Fibroblast of upper back skin (primary cell): Measurements from ENCODE around the gene DKK3.

Experiments used
- DNase-seq: peaks from one replicate; pipeline ENCODE4 v3.0.0-alpha.2; 2013

DKK3 gene

DNA sequence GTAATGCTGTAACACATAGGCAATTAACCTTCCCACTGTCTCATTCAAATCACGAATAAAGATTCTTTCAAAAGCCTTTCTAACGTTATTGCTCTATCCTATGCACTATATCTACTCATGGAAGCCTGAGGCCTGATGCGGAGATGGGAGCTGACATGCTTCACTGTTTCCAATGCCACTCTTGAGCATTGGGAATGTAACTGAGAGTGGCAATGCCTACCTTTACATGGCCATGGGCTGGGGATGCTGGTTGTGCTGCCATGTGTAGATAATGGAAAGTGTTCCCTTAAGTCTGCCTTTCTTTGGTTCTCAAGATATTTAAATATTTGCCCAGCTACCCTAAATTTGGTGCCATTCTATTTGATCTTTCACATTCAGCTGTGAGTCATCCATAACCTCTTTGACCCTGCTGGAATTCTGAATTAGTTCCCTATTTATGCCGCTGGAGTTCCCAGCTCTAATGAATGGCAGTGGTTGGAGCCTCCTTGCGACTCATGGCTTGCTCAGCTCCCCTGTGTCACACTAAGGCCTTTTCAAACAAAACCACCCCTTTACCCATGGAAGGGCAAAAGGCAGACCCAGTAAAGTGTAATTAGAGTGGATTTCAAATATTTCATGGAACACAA, 21.4 kb upstream of the DKK3 start:
- peak; percentile 61 for DNase-seq

DNA sequence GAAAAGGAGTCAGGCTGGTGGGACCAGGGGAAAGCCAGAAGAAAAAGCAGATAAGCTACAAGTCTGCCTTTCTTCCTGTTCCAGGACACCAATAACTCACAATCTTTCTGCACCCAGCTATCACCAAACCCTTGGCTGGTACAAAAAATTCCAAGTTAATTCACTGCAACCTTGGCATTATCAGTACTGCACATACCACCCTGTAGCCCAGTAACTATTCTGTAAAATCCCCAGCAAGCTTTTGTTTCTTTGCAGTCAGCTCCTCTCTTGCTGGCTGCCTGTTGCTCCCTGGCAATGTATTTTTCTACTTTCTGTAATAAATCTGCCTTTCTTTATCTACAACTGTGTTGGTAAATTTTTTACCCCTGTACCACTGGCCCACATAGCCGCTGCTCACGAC, 20.7 kb upstream of the DKK3 start:
- DNase-seq, result no peak

DNA sequence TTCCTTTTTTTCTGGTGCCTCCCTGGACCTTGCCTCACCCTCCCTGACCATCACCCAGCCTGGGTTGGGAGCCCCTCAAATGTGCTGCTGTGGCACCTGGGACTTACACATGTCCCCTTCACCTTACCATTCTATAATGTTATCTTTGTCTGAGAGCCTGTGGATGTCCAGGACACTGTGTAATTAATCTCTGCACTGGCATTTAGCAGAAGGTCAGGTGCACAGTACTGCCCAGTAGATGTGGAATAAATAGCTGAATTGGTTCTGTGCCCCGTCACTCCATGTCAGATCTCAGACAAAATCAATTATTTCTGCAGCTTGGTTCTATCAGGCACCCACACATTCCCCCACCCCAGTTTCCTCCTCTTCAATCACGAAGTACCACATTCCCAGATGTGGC, 19.9 kb upstream of the DKK3 start:
- no peak for DNase-seq

DNA sequence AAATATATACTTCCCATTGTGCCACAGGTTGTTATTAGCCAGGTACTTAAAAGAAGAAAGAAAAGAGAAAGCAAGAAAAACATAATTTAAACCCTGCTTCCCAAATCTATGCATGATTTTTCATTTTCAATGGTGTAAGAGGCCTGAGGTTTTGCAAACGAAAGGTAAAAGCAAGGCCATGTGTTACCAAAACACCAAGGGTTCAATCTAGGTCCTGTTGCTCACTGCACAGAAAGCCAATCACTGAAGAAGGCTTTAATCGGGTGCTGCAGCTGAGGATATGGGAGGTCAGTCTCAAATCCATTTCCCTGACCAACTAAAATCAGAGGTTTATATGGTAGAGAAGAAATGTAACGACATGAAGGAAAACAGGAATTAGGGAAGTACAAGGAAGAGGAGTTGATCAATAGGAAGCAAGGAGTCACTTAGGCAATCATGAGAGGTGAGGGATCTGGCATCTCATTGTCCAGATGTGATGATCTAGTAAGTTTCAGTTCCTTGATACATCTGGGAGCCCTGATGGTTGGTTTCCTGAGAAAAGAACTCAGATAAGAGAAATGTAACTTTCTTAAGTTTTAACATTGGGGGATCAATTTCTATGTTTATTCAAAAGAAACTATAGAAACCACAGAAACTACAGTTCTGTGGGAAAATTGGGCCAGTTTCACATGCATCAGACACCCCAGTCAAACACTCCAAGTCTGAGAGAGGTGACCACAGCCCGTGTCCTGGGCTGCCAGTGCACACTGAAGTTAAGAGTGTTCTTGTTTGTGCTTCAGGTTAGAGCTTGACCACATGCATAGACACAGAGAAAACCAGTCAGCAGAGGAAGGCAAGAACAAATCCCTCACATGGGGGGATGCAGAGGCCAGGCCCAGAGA, 18.1 kb upstream of the DKK3 start:
- no peak for DNase-seq

DNA sequence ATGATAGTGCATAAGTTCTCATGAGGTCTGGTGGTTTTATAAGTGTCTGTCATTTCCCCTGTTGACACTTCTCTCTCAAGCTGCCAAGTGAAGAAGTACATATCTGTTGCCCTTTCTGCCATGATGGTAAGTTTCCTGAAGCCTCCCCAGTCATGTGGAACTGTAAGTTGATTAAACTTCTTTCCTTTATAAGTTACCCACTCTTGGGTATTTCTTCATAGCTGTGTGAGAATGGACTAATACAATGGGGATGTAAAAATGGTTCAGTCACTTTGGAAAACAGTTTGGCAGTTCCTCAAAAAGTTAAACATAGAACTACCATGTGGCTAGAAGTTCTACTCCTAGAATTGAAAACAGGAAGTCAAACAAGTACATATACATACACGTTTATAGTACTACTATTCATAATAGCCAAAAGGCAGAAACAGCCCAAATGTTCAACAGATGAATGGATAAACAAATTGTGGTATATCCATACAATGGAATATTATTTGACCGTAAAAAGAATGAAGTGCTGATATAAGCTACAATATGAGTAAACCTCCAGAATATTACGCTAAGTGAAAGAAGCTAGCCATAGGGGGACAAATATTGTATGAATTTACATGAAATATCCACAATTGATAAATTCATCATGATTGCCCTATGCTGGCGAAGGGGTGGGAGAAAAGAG, 16.0 kb upstream of the DKK3 start:
- no peak for DNase-seq

DNA sequence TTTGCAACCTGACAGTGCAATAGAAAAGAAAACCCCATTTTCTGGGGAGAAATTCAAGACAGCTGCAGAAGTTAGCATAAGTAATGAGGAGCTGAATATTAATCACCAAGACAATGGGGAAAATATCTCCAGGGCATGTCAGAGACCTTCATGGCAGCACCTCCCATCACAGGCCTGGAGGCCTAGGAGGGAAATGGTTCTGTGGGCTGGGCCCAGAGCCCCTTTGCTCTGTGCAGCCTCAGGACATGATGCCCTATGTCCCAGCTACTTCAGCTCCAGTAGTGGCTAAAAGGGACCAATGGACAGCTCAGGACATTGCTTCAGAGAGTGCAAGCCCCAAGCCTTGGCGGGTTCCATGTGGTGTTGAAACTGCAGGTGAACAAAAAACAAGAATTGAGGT, 14.6 kb upstream of the DKK3 start:
- no peak for DNase-seq

DNA sequence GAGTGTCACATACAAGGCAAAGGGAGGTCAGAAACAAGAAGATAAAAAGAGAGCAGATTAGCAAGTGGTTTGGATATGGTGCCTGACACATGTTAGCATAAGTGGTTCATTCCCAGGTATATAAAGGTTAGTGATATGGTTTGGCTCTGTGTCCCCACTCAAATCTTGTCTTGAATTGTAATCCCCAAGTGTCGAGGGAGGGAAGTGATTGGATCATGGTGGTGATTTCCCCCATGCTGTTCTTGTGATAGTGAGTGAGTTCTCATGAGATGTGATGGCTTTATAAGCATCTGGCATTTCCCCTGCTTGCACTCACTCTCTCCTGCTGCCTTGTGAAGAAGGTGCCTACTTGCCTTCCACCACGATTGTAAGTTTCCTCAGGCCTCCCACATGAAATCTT, 12.1 kb upstream of the DKK3 start:
- no peak for DNase-seq

DNA sequence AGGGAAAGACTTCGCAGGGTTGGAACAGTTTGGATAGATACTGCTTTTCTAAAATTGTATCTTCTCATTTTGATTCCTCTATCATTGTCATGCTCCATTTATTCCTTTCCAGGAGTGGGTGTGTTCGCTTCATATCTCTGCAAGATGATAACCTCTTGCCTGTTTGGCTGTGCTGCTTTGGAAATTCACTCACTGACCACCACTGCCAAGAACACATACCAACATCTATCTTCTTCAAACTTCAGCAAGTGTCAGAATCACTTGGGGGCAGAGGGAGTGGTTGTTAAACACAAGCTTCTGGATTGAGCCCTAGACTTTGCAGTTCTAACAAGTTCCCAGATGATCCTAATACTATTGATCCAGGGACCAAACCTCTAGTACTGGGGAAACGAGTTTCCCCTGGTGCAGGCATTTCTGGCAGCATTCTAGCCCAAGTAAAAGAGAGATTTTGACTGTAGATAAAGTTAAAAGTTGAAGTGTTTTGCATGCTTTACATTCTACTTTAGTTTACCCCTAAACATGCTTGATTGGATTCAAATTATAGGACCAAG, 11.5 kb upstream of the DKK3 start:
- no peak for DNase-seq

DNA sequence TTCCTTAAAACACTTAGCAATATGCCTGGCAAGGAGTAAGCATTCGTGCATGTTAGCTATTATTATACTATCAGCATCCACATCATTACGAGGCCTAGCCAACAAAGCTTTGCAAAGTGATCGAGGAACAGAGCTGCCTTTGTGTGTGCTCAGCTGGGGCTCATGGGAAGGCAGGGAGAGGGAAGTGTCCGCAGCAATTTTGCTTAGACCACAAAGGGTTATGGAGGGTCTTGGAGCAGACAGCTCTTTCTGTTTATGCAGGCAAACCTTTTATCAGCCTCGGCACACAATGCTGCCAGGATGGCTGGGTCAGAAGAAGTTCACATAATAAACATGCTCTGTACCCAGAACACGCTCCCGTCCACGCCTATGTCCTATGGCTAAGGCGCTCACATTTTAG, 10.9 kb upstream of the DKK3 start:
- DNase-seq, result peak; percentile 67

DNA sequence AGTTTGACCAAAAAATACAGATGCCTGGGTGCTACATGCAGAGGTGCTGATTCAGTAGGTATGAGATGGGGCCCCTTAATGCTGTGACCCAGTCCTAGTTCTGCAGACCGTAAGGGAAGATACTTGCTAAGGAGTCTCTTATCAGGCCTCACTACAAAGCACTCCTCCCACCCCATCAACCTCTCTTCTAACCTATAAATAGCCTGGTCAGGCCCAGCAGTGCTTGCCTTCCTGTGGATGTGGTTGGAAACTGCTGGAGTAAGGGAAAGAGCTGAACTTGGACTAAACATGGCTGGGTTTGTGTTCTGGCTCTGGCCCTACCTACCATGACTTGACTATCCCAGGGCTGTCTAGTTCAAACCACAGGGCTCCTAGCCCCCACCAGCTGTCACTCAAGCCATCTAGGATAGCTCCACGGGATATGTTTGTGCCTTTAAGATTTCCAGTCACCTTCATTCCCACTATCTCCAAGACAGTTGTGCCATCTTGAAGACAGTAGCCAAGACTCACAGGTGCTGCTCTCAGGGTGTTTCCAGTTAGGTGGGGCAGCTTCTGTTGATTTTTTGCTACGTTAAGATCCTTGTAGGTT, 9.5 kb upstream of the DKK3 start:
- DNase-seq, result no peak

DNA sequence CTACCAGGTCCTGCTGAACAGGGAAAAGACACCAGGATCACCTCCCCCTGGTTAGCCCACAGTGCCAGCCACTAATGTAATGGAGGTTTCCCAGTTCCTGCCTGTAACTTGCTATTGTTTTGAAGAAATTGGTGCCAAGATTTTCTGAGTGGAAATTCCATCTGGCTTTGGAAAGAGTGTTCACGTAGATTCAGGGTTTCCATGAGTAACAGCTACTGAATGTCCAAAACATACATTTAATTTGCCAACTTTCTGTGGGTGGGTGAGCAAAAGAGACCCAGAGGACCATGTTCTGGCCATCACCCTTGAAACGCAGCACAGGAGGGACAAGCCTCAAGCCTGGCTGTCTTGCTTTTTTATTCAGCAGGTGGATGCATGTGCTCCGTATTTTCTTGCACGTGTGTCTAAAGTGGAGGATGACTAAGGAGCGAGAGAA, 8.8 kb upstream of the DKK3 start:
- DNase-seq, result peak; percentile 80

DNA sequence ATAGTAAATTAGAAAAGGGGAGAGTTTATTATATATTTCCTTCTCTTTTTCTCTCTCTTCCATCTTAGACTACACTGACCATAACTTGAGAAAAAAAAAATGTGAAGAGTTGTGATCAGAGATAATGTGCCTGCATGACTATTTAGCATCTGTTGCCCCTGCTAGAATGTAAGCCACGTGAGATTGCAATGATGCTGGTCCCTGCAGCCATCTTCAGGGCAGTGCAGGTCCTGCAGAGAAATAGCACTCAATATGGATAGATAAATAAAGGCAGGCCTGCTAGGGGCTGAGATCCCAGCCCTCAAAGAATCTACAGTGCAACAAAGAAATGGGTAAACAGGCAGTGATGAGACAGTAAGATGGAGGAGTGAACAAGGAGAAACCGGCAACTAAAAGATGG, 7.8 kb upstream of the DKK3 start:
- no peak for DNase-seq

DNA sequence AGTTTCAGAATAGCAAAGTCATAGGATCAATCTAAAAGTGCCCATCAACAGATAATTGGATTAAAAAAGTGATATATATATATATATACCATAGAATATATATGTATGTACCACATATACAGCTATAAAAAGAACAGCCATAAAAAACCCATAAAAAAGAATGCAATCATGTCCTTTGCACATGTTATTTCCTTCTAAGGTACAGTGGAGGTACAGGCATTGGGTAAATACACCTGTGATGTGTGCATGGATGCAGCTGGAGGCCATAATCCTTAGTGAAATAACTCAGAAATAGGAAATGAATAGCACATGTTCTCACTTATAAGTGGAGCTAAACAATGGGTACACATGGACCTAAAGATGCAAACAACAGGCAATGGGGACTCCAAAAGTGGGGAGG, 7.1 kb upstream of the DKK3 start:
- no peak for DNase-seq

DNA sequence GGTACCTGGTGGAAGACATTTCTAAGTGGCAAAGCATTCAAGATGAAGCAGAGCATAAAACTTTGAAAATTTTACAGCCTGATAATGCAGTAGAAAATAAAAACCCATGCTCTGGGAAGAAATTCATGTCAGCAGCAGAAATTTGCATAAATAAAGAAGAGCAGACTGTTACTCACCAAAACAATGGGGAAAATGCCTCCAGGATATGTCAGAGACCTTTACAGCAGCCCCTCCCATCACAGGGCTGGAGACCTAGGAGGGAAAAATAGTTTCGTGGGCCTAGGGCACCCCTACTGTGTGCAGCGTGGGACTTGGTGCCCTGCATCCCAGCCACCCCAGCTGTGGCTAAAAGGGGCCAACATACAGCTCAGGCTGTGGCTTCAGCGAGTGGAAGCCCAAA, 5.4 kb upstream of the DKK3 start:
- no peak for DNase-seq

DNA sequence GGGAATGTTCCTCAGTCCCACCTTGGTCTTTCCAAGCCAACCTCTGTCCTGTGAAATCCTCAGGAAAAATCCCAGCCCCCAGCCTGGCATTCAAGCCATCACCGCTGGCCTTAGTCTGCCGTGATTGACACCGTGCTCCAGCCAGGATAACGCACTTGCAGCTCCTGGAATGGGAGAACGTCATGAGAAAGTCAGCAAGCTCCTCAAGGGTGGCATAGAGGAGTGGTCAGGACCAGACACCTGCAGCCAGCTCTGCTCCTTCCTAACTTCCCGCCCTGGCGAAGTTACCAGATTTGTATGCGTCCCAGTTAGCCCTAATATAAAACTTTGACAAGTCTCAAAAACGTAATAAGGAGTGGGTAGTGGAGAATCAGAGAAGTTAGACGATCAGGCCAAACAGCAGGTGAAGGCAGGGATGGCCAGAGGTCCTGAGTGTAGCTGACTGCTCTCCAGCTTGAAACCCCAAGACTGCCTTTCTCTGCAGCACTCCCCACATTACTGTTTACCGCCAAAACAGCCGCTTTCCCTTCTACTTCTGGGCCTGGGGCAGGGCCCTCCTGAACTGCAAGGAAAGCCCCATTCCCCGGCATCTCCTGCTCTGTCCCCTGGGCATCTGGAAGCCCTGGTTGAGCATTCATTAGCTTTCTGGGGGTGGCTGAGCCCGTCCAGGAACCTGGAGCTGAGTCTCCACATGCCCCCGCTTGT, 1.3 kb upstream of the DKK3 start:
- no peak for DNase-seq

DNA sequence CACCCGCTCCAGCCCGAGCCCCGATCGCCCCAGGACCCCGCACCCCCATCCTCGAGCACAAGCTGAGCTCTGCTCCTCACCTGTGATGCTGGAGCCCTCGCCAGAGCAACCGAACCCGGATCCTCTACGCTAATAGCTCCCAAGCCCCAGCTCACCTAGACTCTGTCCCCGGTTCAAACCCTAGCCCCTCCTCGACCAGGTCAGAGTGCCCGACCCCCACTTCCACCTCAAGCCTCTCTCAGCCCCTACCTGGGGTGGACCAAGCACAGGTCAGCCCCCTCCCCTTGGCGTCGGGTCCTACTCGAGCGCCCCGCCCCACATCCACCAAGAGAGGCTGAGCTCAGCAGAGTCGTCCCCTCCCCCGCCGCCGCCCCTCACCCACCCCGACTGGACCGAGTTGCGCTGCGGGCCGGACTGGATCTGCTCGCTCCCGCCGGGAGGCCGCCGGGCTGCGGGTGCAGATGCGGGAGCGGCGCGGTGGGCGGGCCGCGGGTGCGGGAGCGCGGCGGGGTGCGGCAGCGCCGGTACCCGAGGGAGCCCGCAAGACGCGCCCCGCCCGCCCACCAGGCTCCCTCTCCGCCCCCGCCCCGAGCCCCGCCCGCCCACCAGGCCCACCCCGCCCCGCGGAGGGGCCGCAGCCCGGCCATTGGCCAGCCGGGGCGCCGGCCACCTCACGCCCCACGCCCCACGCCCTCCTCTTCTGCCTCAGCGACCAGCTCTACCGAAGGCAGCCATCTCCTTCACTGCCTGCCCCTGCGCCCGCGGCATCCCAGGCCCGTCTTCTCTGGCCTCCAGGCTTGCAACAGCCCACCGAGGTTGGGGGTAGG, 577 bp upstream of the DKK3 start:
- peak; percentile 65 for DNase-seq

DNA sequence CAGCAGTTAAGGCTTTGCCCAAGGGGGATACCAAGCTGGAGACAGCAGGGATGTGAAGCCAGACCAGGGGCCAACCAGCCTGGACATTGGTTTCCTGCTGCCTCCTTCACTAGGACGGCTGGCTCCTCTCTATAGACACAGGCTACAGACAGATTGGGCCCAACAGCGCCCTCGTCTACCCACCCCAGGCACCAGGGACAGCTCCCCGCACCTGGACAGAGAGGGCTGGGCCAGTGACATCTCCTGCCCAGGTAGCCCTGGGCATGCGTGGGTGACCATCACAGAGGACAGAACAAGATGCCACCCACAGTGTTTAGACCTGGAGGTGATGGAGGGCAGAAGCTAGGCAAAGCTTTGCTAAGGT, 1.2 kb downstream of the DKK3 start:
- DNase-seq, result no peak

DNA sequence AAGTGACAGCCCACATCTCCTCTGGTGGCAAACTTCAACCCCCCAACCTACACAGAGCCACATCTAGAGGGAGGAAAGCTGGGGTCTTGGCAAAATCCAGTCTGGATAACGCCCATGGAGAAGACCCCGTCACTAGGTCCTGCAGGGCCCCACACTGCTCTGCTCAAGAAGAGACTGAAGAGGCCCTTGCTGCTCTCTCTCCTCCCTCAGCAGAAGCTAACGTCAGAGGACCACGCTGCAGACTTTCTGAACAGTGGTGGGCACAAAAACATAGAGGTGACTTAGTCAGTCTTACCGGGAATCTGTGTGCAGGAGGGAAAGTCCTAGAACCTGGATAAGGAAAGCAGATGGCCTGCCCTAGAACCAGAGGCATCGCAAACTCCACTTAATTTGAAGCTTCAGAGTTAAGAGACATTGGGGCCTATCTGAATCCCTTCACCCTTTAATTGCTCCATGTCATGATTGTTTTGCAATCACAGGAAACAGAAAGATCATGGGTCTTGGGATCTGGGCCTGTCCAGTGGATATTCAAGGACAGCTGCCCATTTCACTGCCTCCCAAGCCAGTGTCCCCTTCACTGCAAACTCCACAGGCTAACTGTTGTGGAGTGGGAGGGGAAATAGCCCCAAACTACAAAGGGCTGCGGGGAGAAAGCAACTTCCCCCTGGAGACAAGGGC, 1.7 kb downstream of the DKK3 start:
- no peak for DNase-seq

DNA sequence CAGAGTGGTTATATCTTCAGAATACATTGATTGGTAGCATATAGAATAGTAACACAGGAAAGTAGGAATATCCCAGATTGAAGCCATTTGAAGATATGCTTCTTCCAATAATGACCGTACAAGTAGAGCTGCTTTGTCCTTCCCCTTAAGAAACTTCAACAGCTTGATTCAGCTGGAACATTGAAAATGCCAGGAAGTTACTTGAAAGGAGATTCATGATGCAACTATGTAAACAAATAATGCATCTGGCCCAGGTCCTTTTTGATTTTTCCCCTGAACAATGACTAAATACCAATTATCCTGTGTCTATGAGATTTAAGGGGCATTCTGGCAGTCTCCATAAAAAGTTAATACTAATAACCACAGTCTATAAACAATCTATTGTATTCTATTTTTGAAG, 3.0 kb downstream of the DKK3 start:
- DNase-seq, result peak; percentile 53

DNA sequence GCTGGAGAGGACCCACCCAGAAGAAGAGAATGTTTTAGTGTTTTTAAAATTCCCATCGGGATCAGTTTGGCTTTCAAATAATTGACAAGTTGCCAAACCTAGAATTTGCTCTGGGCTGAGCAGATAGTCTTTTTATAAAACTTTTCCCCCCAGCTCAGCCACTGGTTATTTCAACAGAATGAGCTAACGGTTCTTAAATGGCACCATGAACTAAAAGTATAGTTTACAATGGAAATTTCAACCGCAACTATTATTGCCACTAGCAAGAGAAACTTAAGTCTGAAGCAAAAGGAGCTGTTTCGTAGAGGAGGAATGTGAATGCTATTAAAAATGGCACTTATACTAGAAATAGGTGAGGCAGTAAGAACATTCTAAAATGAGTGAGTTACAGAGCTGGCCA, 3.4 kb downstream of the DKK3 start:
- no peak for DNase-seq

DNA sequence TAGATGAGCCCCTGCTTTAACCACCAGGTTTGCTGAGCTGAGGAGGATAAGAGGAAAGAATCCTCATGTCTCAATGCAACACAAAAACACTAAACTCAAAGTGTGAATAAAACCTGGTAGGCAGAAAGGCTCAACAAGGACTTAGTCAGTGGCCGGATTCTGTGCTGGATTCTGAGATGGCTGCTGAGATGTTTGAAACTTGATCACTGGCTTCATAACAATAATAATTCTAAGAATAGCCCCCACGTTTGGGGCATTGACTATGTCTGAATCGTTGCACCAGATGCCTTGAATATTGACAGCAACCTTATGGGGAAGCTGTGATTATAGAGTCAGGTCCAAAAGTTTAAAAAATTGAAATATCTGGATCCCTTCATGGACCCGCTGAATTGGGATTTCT, 4.6 kb downstream of the DKK3 start:
- DNase-seq, result no peak
